GM21529 (cell line): ENCODE measurements around the gene ABI3BP.
"Not testable (repeated sequence)": the region's sequence is repeated elsewhere in the genome, so short reads cannot be mapped to it uniquely, and the experiment has no call there.

Experiments
- ATAC-seq: cut with Tn5 transposase; IDR thresholded peaks from one replicate; pipeline ENCODE4 v1.9.1; 2021; ENCODE audit not compliant: unreplicated experiment

Gene ABI3BP

DNA sequence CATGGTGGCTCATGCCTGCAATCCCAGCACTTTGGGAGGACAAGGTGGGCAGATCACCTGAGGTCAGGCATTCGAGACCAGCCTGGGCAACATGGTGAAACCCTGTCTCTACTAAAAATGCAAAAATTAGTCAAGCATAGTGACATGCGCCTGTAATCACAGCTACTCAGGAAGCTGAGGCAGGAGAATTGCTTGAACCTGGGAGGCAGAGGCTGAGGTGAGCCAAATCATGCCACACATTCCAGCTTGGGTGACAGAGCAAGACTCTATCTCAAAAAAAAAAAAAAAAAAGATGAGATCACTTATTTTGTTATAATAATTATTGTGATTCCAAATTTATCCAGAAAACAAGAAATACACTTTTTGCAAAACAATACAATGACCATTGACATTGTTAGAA lies 47.1 kb downstream of the ABI3BP start:
- not testable (repeated sequence) for ATAC-seq

DNA sequence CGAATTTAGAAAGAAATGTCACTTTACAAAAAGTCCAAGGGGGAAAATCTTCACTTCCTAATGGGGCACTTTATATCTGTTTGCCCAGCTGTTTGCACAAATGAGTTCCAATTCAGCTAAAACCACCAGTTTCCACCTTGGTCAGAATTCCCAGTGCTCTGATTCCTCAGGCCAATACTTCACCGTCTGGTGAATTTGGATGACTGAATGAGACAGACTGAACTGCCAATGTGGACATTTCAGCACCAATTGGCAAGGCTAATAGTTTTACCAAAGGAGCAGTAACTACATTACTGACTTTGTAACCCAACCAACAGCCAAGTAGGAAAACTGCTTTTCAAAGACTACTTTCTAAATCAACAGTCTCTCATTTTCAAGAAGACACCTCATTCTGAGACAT lies 51.8 kb downstream of the ABI3BP start:
- no peak for ATAC-seq

DNA sequence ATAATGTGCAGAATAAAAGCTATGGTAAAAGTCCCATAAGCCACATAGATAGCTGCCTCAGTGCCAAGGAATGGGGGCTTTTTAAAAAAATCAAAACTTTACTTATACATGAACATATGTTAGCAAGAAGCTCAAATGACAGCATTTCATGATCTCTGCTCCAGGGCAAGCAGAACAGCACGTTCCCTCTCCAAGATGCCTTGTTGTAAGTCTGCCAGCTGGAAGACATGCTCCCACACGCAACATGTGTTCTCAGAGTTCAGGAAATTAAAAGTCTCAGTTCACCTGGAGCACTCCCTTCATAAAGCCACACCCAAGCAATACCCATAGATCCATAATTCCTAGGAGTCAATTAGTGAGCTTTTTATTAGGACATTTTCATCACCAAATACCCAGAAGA lies 52.2 kb downstream of the ABI3BP start:
- no peak for ATAC-seq

DNA sequence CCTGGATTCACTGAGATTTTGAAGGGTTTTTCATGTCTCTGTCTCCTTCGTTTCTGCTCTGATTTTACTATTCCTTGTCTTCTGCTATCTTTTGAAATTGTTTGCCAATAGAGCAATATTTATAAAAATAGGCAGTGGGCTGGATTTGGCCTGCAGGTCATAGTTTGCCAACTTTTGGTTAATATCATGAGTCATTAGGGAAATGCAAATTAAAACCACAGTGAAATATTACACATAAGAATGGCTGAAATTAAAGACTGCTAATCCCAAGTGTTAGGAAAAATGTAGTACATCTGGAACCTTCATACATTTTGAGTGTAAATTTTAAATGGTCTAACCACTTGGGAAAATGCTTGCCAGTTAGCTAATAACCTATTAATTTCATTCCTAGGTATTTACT lies 56.3 kb downstream of the ABI3BP start:
- ATAC-seq = no peak

DNA sequence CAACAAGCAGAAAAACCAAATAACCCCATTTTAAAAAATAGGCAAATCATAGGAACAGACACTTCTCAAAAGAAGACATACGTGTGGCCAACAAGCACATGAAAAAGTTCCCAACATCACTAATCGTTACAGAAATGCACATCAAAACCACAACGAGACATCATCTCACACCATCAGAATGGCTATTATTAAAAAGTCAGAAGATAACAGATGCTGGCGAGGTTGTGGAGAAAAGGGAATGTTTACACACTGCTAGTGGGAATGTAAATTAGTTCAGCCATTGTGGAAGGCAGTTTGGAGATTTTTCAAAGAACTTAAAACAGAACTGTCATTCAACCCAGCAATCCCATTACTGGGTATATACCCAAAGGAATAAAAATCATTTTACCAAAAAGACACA lies 60.7 kb downstream of the ABI3BP start:
- no peak for ATAC-seq

DNA sequence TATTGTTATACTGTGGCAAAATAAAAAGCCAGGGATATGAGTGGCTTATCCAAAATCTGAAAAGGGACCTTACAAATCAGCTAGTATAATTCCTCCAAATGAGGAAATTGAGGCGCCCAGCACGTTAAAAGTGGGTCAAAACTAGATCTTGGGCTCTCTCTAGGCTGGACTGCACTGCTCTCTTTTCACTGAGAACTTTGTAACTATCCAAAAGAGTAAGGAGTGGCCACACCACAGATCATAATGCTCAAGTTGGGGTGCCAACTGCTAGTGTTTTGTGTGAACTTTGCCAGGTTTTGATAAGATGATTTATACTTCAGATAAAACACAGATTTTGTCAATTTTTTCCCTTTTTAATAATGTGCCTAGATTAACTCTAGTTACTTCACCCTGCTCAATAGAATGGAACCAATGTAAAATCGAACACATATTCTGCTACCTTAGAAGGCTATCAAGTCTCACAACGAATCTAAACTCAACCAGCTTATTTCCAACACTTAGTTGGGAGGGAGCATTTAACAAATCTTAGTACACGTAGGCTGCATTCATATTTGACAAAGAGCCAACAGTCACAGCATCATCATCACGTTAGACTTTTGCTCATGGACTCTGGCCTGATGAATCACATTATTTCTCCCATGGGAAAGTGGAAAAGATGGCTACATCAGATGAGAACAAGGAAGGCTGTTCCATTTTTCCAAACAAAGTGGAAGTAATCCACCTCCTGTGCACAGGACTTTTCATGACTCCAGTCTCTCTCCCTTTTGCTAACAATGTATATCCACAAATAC lies 64.4 kb downstream of the ABI3BP start:
- ATAC-seq = no peak

DNA sequence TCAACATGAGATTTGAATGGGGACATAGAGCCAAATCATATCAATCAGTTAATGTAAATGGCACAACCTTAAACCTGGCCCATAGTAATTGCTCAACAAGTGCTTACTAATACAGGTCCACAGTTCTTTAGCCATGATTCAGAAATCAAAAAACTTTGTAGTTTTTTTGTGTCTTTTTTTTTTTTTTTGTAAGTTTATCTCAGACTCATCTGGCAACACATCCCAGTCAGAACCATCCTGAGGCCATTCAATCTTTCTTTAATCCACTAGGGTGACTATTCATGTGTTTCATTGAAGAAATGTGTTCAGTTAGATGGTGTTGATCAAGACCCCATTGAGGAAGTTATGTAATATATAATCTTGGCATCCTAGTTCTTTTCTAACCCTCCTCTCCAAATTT lies 65.4 kb downstream of the ABI3BP start:
- no peak for ATAC-seq

DNA sequence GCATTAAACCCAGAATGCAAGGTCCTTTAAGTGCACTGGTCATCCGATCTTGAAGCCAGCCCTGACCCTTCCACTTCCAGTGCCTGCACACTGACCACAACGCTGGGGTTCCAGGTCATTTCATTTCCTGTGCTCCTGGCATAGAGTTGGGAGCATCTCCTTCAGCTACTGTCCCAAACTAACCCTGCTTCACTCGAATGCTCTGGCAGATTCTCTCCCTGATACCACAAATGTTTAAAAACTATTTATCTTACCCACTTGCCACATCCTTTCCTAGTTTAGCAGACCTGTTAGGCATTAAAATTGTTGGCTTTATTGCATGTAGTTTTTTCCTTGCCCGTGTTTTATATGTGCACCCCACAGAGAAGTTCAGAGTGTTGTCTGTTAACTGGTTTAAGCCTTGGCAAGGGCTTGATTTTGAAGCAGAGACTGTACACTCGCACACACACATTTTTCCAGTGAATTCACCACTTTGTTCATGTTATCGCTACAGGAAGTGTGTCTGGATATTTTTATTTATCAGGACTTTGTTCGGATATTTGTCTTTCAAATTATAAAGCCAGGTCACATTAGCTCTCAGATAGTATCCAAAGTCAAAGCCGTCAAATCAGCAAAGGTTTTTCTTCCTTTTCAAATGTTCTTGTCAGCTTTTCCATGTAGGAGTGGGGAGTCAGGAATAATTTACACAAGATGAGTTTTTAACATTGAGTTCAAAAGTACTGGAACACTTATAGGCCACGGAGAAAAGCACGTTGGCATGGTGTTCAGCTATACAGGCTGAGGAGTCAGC lies 77.3 kb downstream of the ABI3BP start:
- no peak for ATAC-seq

DNA sequence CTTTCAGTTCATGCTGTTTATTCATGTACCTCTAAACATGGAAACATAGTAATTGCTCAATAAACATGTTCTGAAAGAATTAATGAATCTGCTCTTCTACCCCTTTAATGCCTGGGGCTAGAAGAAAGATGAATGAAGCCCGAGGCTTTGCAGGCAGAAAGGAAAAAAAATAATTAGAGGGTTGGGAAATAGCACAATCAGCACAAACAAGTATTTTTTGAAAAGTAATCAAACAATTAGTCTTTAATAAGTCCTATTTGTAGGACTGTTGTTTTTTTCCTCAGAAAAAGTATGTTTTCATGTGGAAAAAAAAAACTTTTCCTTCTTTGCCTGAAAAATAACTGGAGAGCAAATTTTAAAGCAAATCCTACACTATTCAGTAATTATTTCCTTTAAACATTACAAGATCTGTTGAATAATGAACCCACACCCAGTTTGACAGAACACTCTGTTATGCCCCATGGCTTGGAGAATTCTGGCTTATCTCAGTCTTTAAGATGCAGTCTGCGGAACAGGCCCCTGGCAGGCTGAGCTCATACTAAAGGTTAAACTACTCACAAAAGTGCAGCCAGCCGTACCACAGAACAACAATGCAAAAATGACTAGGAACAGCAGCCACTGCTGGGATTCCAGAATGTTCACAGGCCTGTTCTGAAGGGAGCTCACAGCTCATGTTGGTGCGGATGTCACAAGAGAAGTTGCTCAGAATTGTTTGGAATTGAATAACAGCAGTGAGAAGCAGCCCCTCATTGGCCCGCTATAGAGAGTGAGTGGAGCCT lies 79.2 kb downstream of the ABI3BP start:
- no peak for ATAC-seq

DNA sequence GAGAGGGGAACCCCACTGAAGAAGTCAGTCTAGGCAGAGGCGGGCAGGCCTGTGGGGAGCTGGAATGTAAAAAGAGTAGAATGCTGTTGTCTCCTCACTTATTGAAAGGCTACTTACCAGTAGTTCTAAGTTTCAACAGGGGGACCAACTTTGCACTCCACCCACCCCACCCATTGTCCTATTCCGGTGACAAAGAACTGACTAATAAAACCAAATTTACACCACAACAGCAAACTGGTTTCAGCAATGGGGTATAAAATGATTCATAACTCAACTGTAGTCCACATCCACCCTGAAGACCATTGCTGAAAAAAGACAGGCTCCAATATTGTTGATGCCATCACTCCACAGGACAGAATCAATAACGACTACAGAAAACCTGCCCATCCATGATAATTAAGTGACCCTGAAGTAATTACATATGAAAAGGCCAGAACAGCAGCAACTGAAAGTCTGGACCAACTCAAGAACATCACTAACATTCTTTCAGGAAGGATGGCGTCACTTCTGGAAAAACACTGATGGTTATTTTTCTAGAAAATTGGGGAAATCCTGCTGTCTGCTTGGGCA lies 80.2 kb downstream of the ABI3BP start:
- no peak for ATAC-seq

DNA sequence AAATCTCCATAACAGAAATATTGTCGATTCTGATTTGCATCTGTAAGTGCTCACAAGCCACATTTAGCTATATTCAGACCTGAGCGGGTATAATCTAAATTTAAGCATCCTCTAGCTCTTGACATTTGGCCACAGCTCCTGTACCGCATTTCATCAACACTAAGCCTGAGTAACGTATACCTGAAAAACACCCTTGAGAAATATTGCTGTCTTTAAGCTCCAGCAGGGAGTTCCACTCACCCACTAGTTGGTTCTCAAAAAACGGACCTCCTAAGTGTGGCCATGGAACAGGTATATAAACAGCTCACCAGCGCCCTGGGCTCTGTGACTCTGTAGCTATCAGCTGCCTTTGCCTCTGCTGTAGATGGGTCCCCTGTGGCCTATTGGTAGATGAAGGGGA lies 80.7 kb downstream of the ABI3BP start:
- no peak for ATAC-seq

DNA sequence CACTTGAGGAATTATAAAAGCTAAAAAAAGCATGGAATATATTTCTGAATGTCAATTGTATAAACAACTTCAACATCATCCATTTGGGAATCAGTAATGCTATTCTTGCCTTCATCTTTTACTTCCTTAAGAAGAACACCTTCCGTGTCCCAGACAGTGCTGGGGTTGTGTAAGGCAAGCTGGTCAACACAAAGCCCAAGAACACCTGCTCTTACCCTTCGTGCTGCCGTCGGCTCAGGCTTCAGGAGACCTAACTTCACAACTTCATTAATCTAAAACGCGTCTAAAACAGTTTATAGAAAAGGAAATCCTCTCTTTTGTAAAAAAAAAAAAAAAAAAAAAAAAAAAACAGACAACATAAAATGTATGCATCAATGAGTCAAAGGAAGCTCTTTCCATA lies 81.3 kb downstream of the ABI3BP start:
- no peak for ATAC-seq

DNA sequence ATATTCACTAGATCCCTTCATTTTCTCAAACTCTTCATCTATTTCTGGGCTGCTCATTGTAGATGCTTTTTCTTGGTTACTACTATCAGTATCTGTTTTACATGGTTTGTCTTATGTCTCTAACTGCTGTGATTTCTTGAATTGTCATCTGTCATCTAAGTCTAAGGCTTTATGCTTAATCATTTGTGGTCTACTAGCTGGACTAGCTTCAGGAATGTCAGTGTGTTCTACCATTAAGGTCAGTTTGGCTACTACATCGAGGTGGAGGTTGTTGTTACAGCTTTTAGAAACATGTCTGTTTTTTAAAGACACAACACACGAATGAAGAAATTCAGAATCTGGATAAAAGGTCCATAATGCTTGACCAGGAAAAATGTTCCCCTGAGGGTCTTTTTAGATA lies 82.2 kb downstream of the ABI3BP start:
- ATAC-seq = no peak

DNA sequence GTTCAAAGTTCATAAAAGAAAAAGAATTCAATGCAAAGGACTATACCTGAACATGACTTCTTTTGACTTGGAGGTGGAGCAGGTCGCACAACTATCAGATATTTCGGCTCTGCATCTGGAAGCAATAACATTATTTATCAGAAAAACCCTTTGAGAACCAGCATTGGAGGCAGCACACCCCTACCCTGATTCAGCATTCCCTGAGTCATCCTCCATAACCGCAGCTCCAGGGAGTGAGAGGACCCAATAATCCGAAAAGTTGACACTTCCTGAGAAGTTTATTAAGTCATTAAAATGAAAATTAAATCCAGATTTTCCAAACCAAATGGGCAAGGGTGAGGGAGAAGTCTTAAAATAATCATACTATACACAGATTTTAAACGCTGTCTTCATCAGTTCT lies 90.6 kb downstream of the ABI3BP start:
- ATAC-seq = no peak

DNA sequence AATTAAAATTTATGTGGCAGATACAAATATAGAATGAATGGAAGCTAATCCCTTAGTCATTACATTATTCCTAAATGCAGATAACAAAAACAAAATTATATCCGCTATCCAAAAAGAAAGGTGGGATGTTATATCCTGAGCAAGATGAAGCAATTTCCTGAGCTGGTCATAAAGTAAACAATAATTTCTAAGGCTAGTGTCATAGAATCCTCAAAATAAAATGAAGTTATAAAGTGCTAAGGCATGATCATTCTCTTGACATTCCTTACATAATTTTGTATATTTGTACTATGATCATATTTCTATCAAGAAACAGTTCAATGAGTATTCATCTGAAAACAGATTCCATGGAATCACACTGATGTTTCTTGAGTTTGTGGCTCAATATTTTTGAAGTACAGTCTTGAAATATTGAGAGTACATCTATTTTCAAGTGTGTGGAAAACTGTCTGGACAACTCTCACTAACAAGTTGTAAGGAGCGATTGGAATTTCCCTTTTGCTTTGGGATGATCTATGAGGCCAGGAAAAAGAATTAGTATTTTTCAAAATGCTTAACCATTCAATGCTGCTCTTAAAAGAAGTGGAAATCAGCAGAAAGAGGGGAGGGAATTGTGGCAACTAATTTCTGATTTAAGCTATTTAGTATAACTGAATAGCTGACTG lies 92.4 kb downstream of the ABI3BP start:
- ATAC-seq = no peak

DNA sequence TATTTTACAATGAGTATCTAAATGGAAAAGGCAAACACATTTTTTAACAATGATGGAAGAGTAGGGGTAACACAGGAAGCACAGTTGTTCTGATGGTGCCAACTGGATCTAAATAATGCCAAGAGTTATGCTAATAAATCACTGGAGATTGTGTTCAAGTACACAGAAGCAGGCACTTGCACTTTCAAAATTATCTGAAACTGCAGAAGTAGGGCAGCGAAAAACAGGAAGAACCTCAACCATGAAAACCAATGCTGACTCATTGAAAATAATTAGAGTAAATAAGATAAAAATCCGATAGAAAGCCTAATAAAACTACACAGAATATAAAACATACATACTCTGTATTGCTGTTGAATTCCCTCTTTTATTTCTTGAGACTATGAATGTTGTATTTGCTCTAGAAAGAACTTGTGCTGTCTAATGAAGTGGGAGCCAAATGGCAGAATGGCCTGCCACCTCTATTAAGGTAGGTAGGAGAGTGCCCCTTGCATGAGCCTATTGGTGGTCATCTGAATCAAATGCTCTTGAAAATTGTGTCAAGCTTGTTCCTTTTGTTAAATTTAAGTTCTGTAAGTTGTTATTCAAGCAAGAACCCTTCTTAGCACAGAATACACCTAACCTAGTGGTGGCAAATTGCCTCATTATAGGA lies 93.7 kb downstream of the ABI3BP start:
- ATAC-seq = peak; percentile 93

DNA sequence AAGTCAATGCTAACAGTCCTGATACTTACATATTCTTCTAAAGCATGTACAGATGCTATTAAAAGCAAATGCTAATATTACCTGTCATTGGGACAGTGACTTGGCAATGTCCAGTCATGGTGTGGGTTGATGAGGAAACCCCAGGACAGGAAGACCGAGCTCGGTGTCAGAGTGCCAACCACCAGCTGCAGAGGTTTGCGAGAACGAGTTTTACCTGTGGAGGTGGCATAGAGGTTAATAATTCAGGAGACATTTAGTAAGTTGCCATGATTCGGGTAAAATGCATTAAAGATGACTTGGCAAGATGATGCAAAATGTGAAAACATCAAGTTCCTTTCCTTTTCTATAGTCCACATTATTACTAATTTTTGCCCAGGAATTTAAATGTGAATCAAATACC lies 94.5 kb downstream of the ABI3BP start:
- no peak for ATAC-seq

DNA sequence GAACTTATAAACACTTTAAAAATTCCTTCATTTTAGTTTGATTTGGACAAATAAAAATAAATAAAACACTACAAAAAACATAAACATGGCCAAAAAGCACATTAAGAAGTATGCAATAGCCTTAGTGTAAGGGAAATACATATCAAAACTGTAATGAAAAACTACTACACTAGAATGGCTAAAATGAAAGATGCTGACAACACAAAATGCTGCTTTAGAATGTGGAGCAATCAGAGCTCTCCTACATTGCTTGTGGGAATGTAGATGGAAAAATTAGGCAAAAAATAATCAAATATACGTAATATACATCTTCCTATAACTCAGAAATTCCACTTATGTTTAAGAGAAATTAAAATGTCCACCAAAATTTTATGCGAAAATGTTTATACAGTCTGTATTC lies 96.2 kb downstream of the ABI3BP start:
- ATAC-seq = no peak

DNA sequence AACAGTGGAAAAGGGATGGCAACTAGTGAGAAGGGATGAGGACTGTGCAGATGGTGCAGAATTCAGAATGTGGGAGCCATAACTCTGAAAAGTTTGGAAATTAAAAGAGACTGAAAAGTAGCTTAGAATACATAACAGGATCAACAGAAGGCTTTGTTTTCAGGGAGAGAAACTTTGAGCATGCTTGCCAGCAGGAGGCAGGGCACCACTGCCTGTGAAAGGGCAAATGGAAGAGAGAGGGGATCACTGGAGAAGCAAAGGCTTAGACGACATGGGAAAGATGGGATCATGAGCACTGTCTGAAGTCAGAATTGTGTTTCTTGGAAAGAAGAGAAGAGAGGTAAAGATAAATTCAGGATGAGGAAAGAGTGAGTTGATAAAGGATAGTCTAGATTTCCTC lies 99.6 kb downstream of the ABI3BP start:
- ATAC-seq = no peak

DNA sequence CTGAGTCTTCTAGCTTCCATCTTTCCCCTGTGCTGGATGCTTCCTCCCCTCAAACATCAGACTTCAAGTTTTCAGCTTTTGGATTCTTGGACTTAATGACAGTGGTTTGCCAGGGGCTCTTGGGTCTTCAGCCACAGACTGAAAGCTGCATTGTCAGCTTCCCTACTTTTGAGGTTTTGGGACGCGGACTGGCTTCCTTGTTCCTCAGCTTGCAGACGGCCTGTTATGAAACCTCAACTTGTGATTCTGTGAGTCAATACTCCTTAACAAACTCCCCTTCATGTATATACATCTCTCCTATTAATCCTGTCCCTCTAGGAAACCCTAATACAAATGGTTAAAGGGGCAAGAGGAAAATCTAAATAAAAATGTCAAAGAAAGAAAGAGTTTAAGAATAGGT lies 100.1 kb downstream of the ABI3BP start:
- no peak for ATAC-seq
